ENCODE results near the gene ST7. TPM values are rescaled to one million over a fixed set of nuclear protein-coding genes. Genes with fewer than 3 reads are reported as not detected.

Gene ST7
- total and polyA plus RNA-seq, 2 of the 8 experiments (the other 6 are each of a cell fraction or from before 2014, with no cell fraction given) = 16.3 to 18.0 TPM

GRCh38 chr7:117123311-117123926 lies 170.1 kb downstream of the ST7 start:
- no peak overlapping the region for H3K27ac ChIP-seq (ENCODE audit: low read depth, low read length)
- no peak for TF ChIP-seq GTF2F1 (IDR thresholded peaks at IDR 0.05; ENCODE audit: borderline replicate concordance, low read depth, low read length)
- no peak for TF ChIP-seq ATF2 (IDR thresholded peaks at IDR 0.05; ENCODE audit: low read length)
- TF ChIP-seq CHD2 (IDR thresholded peaks at IDR 0.05; ENCODE audit: low read length) = no peak
- no peak for TF ChIP-seq SUZ12 (IDR thresholded peaks at IDR 0.05; ENCODE audit: low read length)
- TF ChIP-seq NANOG (IDR thresholded peaks at IDR 0.05; ENCODE audit: insufficient read depth, low read depth, low read length, poor library complexity, severe bottlenecking) = no peak
- TF ChIP-seq RNF2 (IDR thresholded peaks at IDR 0.05; ENCODE audit: borderline replicate concordance, low read depth, low read length, missing control alignments, poor library complexity, severe bottlenecking) = no peak
- TF ChIP-seq SP1 (IDR thresholded peaks at IDR 0.05; ENCODE audit: low read depth, low read length) = no peak
- TF ChIP-seq SIN3A (conservative IDR thresholded peaks at IDR 0.05 in 1 of 2, IDR thresholded peaks at IDR 0.05 in 1 of 2; ENCODE audit: low read depth in 1 of 2, low read length in 2 of 2) = no peak
- no peak for TF ChIP-seq CEBPB (IDR thresholded peaks at IDR 0.05; ENCODE audit: low read depth, low read length)
- TF ChIP-seq POU5F1 (IDR thresholded peaks at IDR 0.05; ENCODE audit: low read depth, low read length) = no peak
- TF ChIP-seq EGR1 (IDR thresholded peaks at IDR 0.05; ENCODE audit: borderline replicate concordance, low read depth, low read length) = no peak

More at GRCh38 chr7:117123311-117123926, 170.1 kb downstream of the ST7 start:
- no peak overlapping the region for H2AFZ ChIP-seq (ENCODE audit: low read length)
- H3K23me2 ChIP-seq (ENCODE audit: low read depth, low read length) = no peaks in the 10 kb centered on the region
- CTCF ChIA-PET (ENCODE audit: partially characterized antibody) = interaction anchor here (0.6 to 13.4 kb wide), 5 partner anchors 8 to 268 kb away, joined by 3 to 168 read pairs (median 6); no protein-coding TSS in a partner anchor
- no peak overlapping the region for H2AK5ac ChIP-seq (ENCODE audit: low read depth, low read length)
- H4K20me1 ChIP-seq (replicated peaks in 1 of 2; ENCODE audit: control insufficient read depth in 1 of 2, insufficient read depth in 2 of 2, low read length in 2 of 2) = no peaks in the 10 kb centered on the region
- H4K91ac ChIP-seq (replicated peaks; ENCODE audit: insufficient read length, low read length) = no peak overlapping the region
- no peak overlapping the region for H4K5ac ChIP-seq (ENCODE audit: insufficient read length, low read depth, low read length)
- H3K4me3 ChIP-seq (ENCODE audit: extremely low read depth in 1 of 4, insufficient read depth in 2 of 4, low read depth in 3 of 4, low read length in 4 of 4) = no peak overlapping the region
- H3K79me2 ChIP-seq (ENCODE audit: control insufficient read depth in 1 of 2, insufficient read depth in 2 of 2, low read length in 2 of 2) = no peaks in the 10 kb centered on the region
- H3K56ac ChIP-seq (replicated peaks; ENCODE audit: insufficient read length, low read depth, low read length) = no peak overlapping the region
- H2BK20ac ChIP-seq (ENCODE audit: low read length) = no peak overlapping the region
- H3K79me1 ChIP-seq (ENCODE audit: low read depth, low read length) = no peaks in the 10 kb centered on the region
- H3K36me3 ChIP-seq (ENCODE audit: control insufficient read depth in 2 of 4, insufficient read depth in 4 of 4, low read length in 3 of 4) = no peaks in the 10 kb centered on the region
- no peak overlapping the region for H3K14ac ChIP-seq (ENCODE audit: insufficient read length)
- H3K4me1 ChIP-seq (replicated peaks in 1 of 4; ENCODE audit: control insufficient read depth in 3 of 4, insufficient read depth in 4 of 4, low read length in 3 of 4) = peaks cover 2 to 9% (median 5%) of the 10 kb centered on the region in 4 experiments; a peak in 5 of 7 replicates
- H3K4ac ChIP-seq (replicated peaks; ENCODE audit: insufficient read length, low read depth, low read length) = no peak overlapping the region
- no peak overlapping the region for H2BK15ac ChIP-seq (ENCODE audit: low read length)
- H3K9ac ChIP-seq (replicated peaks in 1 of 4; ENCODE audit: extremely low read depth in 1 of 4, low read depth in 3 of 4, low read length in 3 of 4) = no peak overlapping the region
- H3K9me3 ChIP-seq (ENCODE audit: insufficient read depth in 2 of 2, low read depth in 1 of 2, low read length in 1 of 2) = no peaks in the 10 kb centered on the region
- H3K18ac ChIP-seq (ENCODE audit: extremely low read depth, low read length) = no peak overlapping the region
- WGBS, 2 experiments (ENCODE audit: extremely low coverage in 1 of 2, insufficient coverage in 1 of 2, insufficient read length in 1 of 2, insufficient replicate concordance in 2 of 2, low coverage in 1 of 2, low lambda C conversion rate in 2 of 2, missing lambda C conversion rate in 1 of 2) = 88% methylated on average over 2 of the region's 2 CpGs; no CpG with 5 or more reads in 1 of the 2 experiments
- POLR2A ChIA-PET (ENCODE audit: partially characterized antibody) = interaction anchor here (1.6 kb wide), 1 partner anchor 8 kb away, joined by 3 read pairs; no protein-coding TSS in a partner anchor
- DNase-seq (ENCODE audit: low read depth in 1 of 2, low spot score in 2 of 2) (no peak), FAIRE-seq (no peak)
- H3K23ac ChIP-seq (ENCODE audit: insufficient read length) = no peak overlapping the region
- H3K27me3 ChIP-seq (replicated peaks in 1 of 4; ENCODE audit: control insufficient read depth in 3 of 4, extremely low read depth in 1 of 4, insufficient read depth in 3 of 4, low read length in 3 of 4) = no peaks in the 10 kb centered on the region
- no peak overlapping the region for H2BK5ac ChIP-seq (ENCODE audit: low read depth, low read length)
- no peak overlapping the region for H2BK12ac ChIP-seq (ENCODE audit: low read depth, low read length)
- H3K4me2 ChIP-seq (ENCODE audit: insufficient read depth in 1 of 2, low read depth in 2 of 2, low read length in 2 of 2) = no peak overlapping the region
- H4K8ac ChIP-seq (ENCODE audit: extremely low read depth, insufficient read depth, low read length) = no peak overlapping the region
- no peak overlapping the region for H2BK120ac ChIP-seq (replicated peaks; ENCODE audit: low read depth, low read length)

Measured in H1 (cell line).